Liver (tissue), 3 donors: ENCODE measurements around the gene TEX36.

Experiments used
- CTCF ChIP-seq: fragments of 150-350 bp; IDR thresholded peaks from 2 replicates; pipeline ENCODE4 v1.5.1; 2017; ENCODE audit warnings: improper control_type of control experiment, low read depth, low read length; ENCODE audit not compliant: missing input control
- FOXA1 ChIP-seq: IDR thresholded peaks from 2 replicates; pipeline ENCODE4 v1.6.1; 2016; ENCODE audit warnings: antibody characterized with exemption
- GABPA ChIP-seq, 2 donors: IDR thresholded peaks in 1 of 2; conservative IDR thresholded peaks in 1 of 2; 2 replicates each; pipeline ENCODE4 v1.6.1; 2016; ENCODE audit warnings: antibody characterized with exemption in 2 of 2, mild to moderate bottlenecking in 1 of 2, moderate library complexity in 1 of 2
- HNF4A ChIP-seq, 2 donors: conservative IDR thresholded peaks; 2 replicates each; pipeline ENCODE4 v1.6.1; 2016; ENCODE audit warnings: antibody characterized with exemption in 2 of 2, mild to moderate bottlenecking in 2 of 2
- RAD21 ChIP-seq, 2 donors: IDR thresholded peaks; 2 replicates each; pipeline ENCODE4 v1.6.1; 2016; ENCODE audit warnings: antibody characterized with exemption in 2 of 2, mild to moderate bottlenecking in 2 of 2
- YY1 ChIP-seq: IDR thresholded peaks from 2 replicates; pipeline ENCODE4 v1.6.1; 2016; ENCODE audit warnings: antibody characterized with exemption, mild to moderate bottlenecking
- donor health status: healthy.
- donor health status: healthy.

GRCh38 chr10:125639846-125640245 lies 43.1 kb downstream of the TEX36 start:
- TF ChIP-seq CTCF (no peak), HNF4A (conservative IDR thresholded peaks at IDR 0.05) (no peak), GABPA (IDR thresholded peaks at IDR 0.05 in 1 of 2, conservative IDR thresholded peaks at IDR 0.05 in 1 of 2) (no peak), YY1 (no peak), FOXA1 (no peak), RAD21 (IDR thresholded peaks at IDR 0.05) (no peak)
